Sigmoid colon (tissue), 4 donors: Measurements from ENCODE around the gene CYGB.

Experiments
- POLR2AphosphoS5 ChIP-seq, 4 donors: sonication (generic); formaldehyde crosslinking; IDR thresholded peaks; one replicate each; pipeline ENCODE4 v1.6.1; 2017; ENCODE audit warnings: antibody characterized with exemption in 4 of 4
- TF ChIP-seq, protein P1 (sequence below), 4 experiments: fragments of 450-650 bp in 3 of 4; fragments of 200-600 bp in 1 of 4; IDR thresholded peaks; one replicate each; pipeline ENCODE4 v1.5.1; 2016 to 2019; ENCODE audit warnings: antibody characterized with exemption in 4 of 4, mild to moderate bottlenecking in 3 of 4, moderate library complexity in 2 of 4

DNA sequence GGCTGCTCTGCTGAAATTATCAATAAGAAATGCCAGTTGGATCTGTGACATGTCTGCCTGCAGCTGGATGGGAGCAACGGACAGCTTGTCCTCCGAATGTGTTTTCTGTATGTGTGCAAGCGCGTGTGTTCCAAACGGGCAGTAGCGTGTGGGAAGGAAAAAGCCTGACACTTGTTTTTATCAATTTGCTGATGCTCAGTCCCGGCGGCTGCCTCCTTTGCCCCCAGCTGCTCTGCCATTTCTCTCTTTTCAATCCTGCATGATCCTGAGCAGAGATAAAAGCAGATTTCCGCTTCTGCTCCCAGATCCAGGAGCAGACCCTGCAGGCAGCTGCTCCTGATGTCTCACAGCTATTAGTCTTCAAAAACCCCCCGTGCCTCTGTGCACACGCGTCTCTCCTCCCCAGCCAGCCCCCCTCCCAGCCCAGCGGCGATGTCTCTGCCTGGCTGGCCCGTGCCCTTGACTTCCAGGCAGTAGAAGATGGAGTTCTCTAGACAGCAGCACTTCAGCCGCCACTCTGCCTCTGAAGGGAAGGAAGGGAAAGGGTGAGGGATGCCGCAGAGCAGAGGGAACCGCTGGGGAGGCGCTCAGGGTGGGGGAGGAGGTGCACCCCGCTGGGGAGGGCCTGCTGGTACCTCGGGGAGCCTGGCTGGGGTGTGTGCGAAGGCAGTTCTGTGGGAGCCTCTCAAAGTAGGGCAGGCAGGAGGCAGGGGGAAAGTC, 6.5 kb upstream of the CYGB start:
- TF ChIP-seq POLR2AphosphoS5 (IDR thresholded peaks at IDR 0.05): no peak
- TF ChIP-seq, protein P1, sequence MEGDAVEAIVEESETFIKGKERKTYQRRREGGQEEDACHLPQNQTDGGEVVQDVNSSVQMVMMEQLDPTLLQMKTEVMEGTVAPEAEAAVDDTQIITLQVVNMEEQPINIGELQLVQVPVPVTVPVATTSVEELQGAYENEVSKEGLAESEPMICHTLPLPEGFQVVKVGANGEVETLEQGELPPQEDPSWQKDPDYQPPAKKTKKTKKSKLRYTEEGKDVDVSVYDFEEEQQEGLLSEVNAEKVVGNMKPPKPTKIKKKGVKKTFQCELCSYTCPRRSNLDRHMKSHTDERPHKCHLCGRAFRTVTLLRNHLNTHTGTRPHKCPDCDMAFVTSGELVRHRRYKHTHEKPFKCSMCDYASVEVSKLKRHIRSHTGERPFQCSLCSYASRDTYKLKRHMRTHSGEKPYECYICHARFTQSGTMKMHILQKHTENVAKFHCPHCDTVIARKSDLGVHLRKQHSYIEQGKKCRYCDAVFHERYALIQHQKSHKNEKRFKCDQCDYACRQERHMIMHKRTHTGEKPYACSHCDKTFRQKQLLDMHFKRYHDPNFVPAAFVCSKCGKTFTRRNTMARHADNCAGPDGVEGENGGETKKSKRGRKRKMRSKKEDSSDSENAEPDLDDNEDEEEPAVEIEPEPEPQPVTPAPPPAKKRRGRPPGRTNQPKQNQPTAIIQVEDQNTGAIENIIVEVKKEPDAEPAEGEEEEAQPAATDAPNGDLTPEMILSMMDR (IDR thresholded peaks at IDR 0.05): no peak
